Naive thymus-derived CD4-positive, alpha-beta T cell (primary cell): ENCODE measurements around the gene CMC1. TPM values are rescaled to one million over a fixed set of nuclear protein-coding genes. Genes with fewer than 3 reads are reported as not detected.

Source experiments
- ATAC-seq: fragments of 150-1000 bp; cut with Tn5 transposase; 2 replicates; pipeline ENCODE4 v1.10.0; 2021; ENCODE audit warnings: mild to moderate bottlenecking, moderate library complexity
- CTCF ChIA-PET: fragments of 350-600 bp; sonication (Branson Sonifier 250); formaldehyde crosslinking; loops from one replicate; lab custom pipeline; 2021; ENCODE audit warnings: antibody characterized with exemption; lab: Charles Lee
- POLR2A ChIA-PET: fragments of 350-600 bp; sonication (Branson Sonifier 250); formaldehyde crosslinking; loops from one replicate; lab custom pipeline; 2021; ENCODE audit warnings: antibody characterized with exemption, inconsistent platforms; lab: Charles Lee
- DNase-seq, 9 donors: peaks; one replicate each; pipeline versions ENCODE4 v3.0.0 to v3.0.0-alpha.2; 2020 to 2022; ENCODE audit warnings: mixed read lengths in 1 of 9
- H3K27ac ChIP-seq: one replicate; pipeline ENCODE4 v1.7.0; 2013; ENCODE audit warnings: mild to moderate bottlenecking, low read depth, low read length, moderate library complexity
- H3K27me3 ChIP-seq, 2 donors: one replicate each; pipeline ENCODE4 v1.7.0; 2013; ENCODE audit warnings: low read length in 2 of 2, mild to moderate bottlenecking in 2 of 2, moderate library complexity in 2 of 2; ENCODE audit not compliant: control insufficient read depth in 2 of 2, insufficient read depth in 2 of 2
- H3K36me3 ChIP-seq, 3 experiments: 1 replicate in 2 of 3; 2 replicates in 1 of 3; pipeline ENCODE4 v1.7.0; 2013; ENCODE audit warnings: low read length in 3 of 3, mild to moderate bottlenecking in 3 of 3, moderate library complexity in 1 of 3; ENCODE audit not compliant: insufficient read depth in 3 of 3, control insufficient read depth in 2 of 3
- H3K4me1 ChIP-seq, 2 donors: one replicate each; pipeline ENCODE4 v1.7.0; 2013; ENCODE audit warnings: low read length in 2 of 2, mild to moderate bottlenecking in 2 of 2, moderate library complexity in 1 of 2; ENCODE audit not compliant: control insufficient read depth in 2 of 2, insufficient read depth in 2 of 2
- H3K4me3 ChIP-seq: 2 replicates; pipeline ENCODE4 v1.7.0; 2013; ENCODE audit warnings: mild to moderate bottlenecking, low read length
- H3K9me3 ChIP-seq, 3 experiments: 1 replicate in 2 of 3; 2 replicates in 1 of 3; pipeline ENCODE4 v1.7.0; 2013; ENCODE audit warnings: low read length in 3 of 3; ENCODE audit not compliant: control insufficient read depth in 2 of 3
- H3K27ac Mint-ChIP-seq, 9 donors: one replicate each; pipeline ENCODE4 v1.8.0; 2020 to 2022; ENCODE audit warnings: mixed read lengths in 9 of 9, mild to moderate bottlenecking in 8 of 9, moderate library complexity in 5 of 9, inconsistent platforms in 2 of 9
- H3K27me3 Mint-ChIP-seq, 5 donors: one replicate each; pipeline ENCODE4 v1.8.0; 2021 to 2022; ENCODE audit warnings: mixed read lengths in 5 of 5, mild to moderate bottlenecking in 1 of 5
- H3K36me3 Mint-ChIP-seq, 5 donors: one replicate each; pipeline ENCODE4 v1.8.0; 2020 to 2022; ENCODE audit warnings: mixed read lengths in 5 of 5, mild to moderate bottlenecking in 3 of 5, inconsistent platforms in 1 of 5
- H3K4me1 Mint-ChIP-seq, 7 donors: one replicate each; pipeline ENCODE4 v1.8.0; 2020 to 2022; ENCODE audit warnings: mixed read lengths in 7 of 7, mild to moderate bottlenecking in 3 of 7, inconsistent platforms in 1 of 7
- H3K4me3 Mint-ChIP-seq, 10 donors: one replicate each; pipeline ENCODE4 v1.8.0; 2020 to 2022; ENCODE audit warnings: mild to moderate bottlenecking in 10 of 10, mixed read lengths in 10 of 10, moderate library complexity in 6 of 10, inconsistent platforms in 2 of 10
- H3K9me3 Mint-ChIP-seq, 11 donors: one replicate each; pipeline ENCODE4 v1.8.0; 2020 to 2022; ENCODE audit warnings: mixed read lengths in 11 of 11, mild to moderate bottlenecking in 4 of 11, inconsistent platforms in 1 of 11, moderate library complexity in 1 of 11
- intact Hi-C, 2 donors: fragments of 100-400 bp; cut with micrococcal nuclease; formaldehyde crosslinking; loops; one replicate each; pipeline ENCODE4 v1.15.1; 2023
- polyA plus RNA-seq, 2 donors: library from polyadenylated mRNA; unstranded; fragments of 300-500 nt; fragmentation: Illumina TruSeq; gene quantifications; one replicate each; pipeline ENCODE4 v1.2.3, GENCODE V29; 2021
- total RNA-seq, 6 experiments: library from RNA in 5 of 6; stranded (reverse) in 5 of 6; gene quantifications; 1 replicate in 5 of 6; 2 replicates in 1 of 6; pipeline ENCODE4 v1.2.3 and lab custom pipeline; 2021 to 2026

Gene CMC1
- total and polyA plus RNA-seq, 7 experiments from 2014 or later, result 11.0 to 35.2 (median 15.5) TPM

- intact Hi-C loops, result loop anchor here (1.0 to 5.0 kb wide), 7 partner anchors 21 to 715 kb away; partner anchors contain the start of genes CMC1 (in 1 of the 2) and EOMES (in 1 of the 2)
- ATAC-seq (no peak), DNase-seq (peak in 3 of 9 donors; percentile 9 to 20 (median 13))
- no peaks in the 10 kb centered on the region for H3K9me3 ChIP-seq
- no peaks in the 10 kb centered on the region for H3K27me3 Mint-ChIP-seq
- peaks cover 0 to 27% (median 10%) of the 10 kb centered on the region in 5 donors for H3K36me3 Mint-ChIP-seq
- peaks cover 0 to 11% (median 3%) of the 10 kb centered on the region in 11 donors for H3K9me3 Mint-ChIP-seq
- POLR2A ChIA-PET, result interaction anchor here (0.8 to 3.7 kb wide), 5 partner anchors 12 to 851 kb away, joined by 3 to 23 read pairs (median 5); partner anchors contain the start of gene CMC1
- H3K4me1 Mint-ChIP-seq, result peaks cover 30 to 82% (median 69%) of the 10 kb centered on the region in 7 donors
- peak overlapping the region; percentile 88 to 99 (median 94) for H3K4me3 Mint-ChIP-seq
- H3K4me3 ChIP-seq, result peak overlapping the region; percentile 93
- CTCF ChIA-PET, result interaction anchor here (0.6 to 1.8 kb wide), 3 partner anchors 9 to 19 kb away, joined by 3 to 6 read pairs (median 5); no protein-coding TSS in a partner anchor
- H3K27ac Mint-ChIP-seq, result peak overlapping the region; percentile 96 to 100 (median 98)
- H3K27me3 ChIP-seq, result no peaks in the 10 kb centered on the region
- H3K27ac ChIP-seq, result peak overlapping the region; percentile 92
- peaks cover 0 to 5% (median 0%) of the 10 kb centered on the region in 3 experiments for H3K36me3 ChIP-seq
- H3K4me1 ChIP-seq, result peaks cover 42 to 43% of the 10 kb centered on the region in 2 donors
These were observed 106.2 kb downstream of the CMC1 start for GRCh38 chr3:28347374-28348264.

GRCh38 chr3:28348265-28348628 lies 106.8 kb downstream of the CMC1 start:
- Histone ChIP-seq H3K4me1 (peaks cover 36 to 39% of the 10 kb centered on the region in 2 donors), H3K27ac (peak overlapping the region; percentile 92), H3K27me3 (no peaks in the 10 kb centered on the region), H3K4me3 (peak overlapping the region; percentile 93), H3K9me3 (no peaks in the 10 kb centered on the region), H3K36me3 (peaks cover 0 to 5% (median 0%) of the 10 kb centered on the region in 3 experiments)
- POLR2A ChIA-PET, result interaction anchor here (0.7 to 3.7 kb wide), 12 partner anchors 9 to 868 kb away, joined by 3 to 23 read pairs (median 4); partner anchors contain the start of genes CMC1, EOMES and SLC4A7
- Mint-ChIP-seq H3K36me3 (peaks cover 0 to 27% (median 11%) of the 10 kb centered on the region in 5 donors), H3K27me3 (no peaks in the 10 kb centered on the region), H3K9me3 (peaks cover 0 to 15% (median 3%) of the 10 kb centered on the region in 11 donors), H3K4me3 (peak overlapping the region; percentile 88 to 99 (median 94)), H3K4me1 (peaks cover 30 to 75% (median 63%) of the 10 kb centered on the region in 7 donors), H3K27ac (peak overlapping the region; percentile 96 to 100 (median 98))
- DNase-seq, result no peak
- ATAC-seq, result peak; percentile 86
- CTCF ChIA-PET, result interaction anchor here (0.6 to 1.8 kb wide), 3 partner anchors 9 to 20 kb away, joined by 3 to 6 read pairs (median 5); no protein-coding TSS in a partner anchor
- intact Hi-C loops, result loop anchor here (1.0 to 5.0 kb wide), 7 partner anchors 22 to 715 kb away; partner anchors contain the start of genes CMC1 (in 1 of the 2) and EOMES (in 1 of the 2)

- peak within 1 kb of the TSS; percentile 96 to 100 (median 98) for H3K27ac Mint-ChIP-seq
- Histone ChIP-seq H3K9me3 (peaks cover 0 to 1% (median 0%) of the 10 kb centered on the region in 3 experiments), H3K4me1 (peaks cover 35 to 39% of the 10 kb centered on the region in 2 donors), H3K4me3 (peak within 1 kb of the TSS; percentile 93), H3K36me3 (peaks cover 0 to 5% (median 0%) of the 10 kb centered on the region in 3 experiments), H3K27ac (peak within 1 kb of the TSS; percentile 92), H3K27me3 (no peaks in the 10 kb centered on the region)
- peaks cover 0 to 30% (median 17%) of the 10 kb centered on the region in 5 donors for H3K36me3 Mint-ChIP-seq
- no peaks in the 10 kb centered on the region for H3K27me3 Mint-ChIP-seq
- H3K4me1 Mint-ChIP-seq, result peaks cover 30 to 70% (median 57%) of the 10 kb centered on the region in 7 donors
- H3K4me3 Mint-ChIP-seq, result peak within 1 kb of the TSS; percentile 88 to 99 (median 94)
- peak; percentile 92 for ATAC-seq
- intact Hi-C loops, result loop anchor here (1.0 to 5.0 kb wide), 10 partner anchors 23 to 980 kb away; partner anchors contain the start of genes CMC1 (in 2 of the 2), NEK10 (in 2 of the 2), SLC4A7 (in 2 of the 2) and EOMES (in 1 of the 2)
- DNase-seq, result peak; percentile 88 to 93 (median 92)
- H3K9me3 Mint-ChIP-seq, result peaks cover 0 to 21% (median 6%) of the 10 kb centered on the region in 11 donors
- POLR2A ChIA-PET, result interaction anchor here (0.7 to 3.7 kb wide), 14 partner anchors 9 to 869 kb away, joined by 3 to 23 read pairs (median 4); partner anchors contain the start of genes CMC1, EOMES and SLC4A7
- CTCF ChIA-PET, result interaction anchor here (0.6 to 1.8 kb wide), 3 partner anchors 13 to 644 kb away, joined by 4 to 6 read pairs (median 5); no protein-coding TSS in a partner anchor
These were observed 107.4 kb downstream of the CMC1 start, which contains the start of the genes AZI2 and ZCWPW2 for GRCh38 chr3:28348629-28349468. Gene AZI2, minus strand, starts transcription at chr3:28348824. Its CDS starts 8,207 bp downstream, at chr3:28340617. Gene ZCWPW2, plus strand, starts transcription at chr3:28348721. Its CDS starts 64,348 bp downstream, at chr3:28413069.

GRCh38 chr3:28349469-28350000 lies 108.1 kb downstream of the CMC1 start:
- H3K4me3 Mint-ChIP-seq, result peak overlapping the region; percentile 88 to 99 (median 94)
- Histone ChIP-seq H3K9me3 (peaks cover 0 to 3% (median 0%) of the 10 kb centered on the region in 3 experiments), H3K27ac (peak overlapping the region; percentile 92), H3K4me3 (peak overlapping the region; percentile 93), H3K36me3 (peaks cover 0 to 5% (median 0%) of the 10 kb centered on the region in 3 experiments), H3K27me3 (no peaks in the 10 kb centered on the region), H3K4me1 (peaks cover 35 to 39% of the 10 kb centered on the region in 2 donors)
- H3K27me3 Mint-ChIP-seq, result no peaks in the 10 kb centered on the region
- ATAC-seq (no peak), DNase-seq (no peak)
- intact Hi-C loops, result loop anchor here (1.0 to 5.0 kb wide), 9 partner anchors 108 to 980 kb away; partner anchors contain the start of genes NEK10 (in 2 of the 2), SLC4A7 (in 2 of the 2), CMC1 (in 1 of the 2) and EOMES (in 1 of the 2)
- peaks cover 30 to 70% (median 57%) of the 10 kb centered on the region in 7 donors for H3K4me1 Mint-ChIP-seq
- ChIA-PET CTCF (interaction anchor here (0.6 to 1.8 kb wide), 2 partner anchors 13 to 644 kb away, joined by 4 to 6 read pairs; no protein-coding TSS in a partner anchor), POLR2A (interaction anchor here (1.0 to 3.7 kb wide), 10 partner anchors 10 to 870 kb away, joined by 3 to 23 read pairs (median 4); partner anchors contain the start of genes CMC1 and EOMES)
- H3K36me3 Mint-ChIP-seq, result peaks cover 0 to 34% (median 21%) of the 10 kb centered on the region in 5 donors
- peak overlapping the region; percentile 96 to 100 (median 98) for H3K27ac Mint-ChIP-seq
- peaks cover 0 to 25% (median 9%) of the 10 kb centered on the region in 11 donors for H3K9me3 Mint-ChIP-seq
